Measurements from ENCODE around the gene PTRHD1. TPM values are rescaled to one million over a fixed set of nuclear protein-coding genes. Genes with fewer than 3 reads are reported as not detected.

The PTRHD1 gene
- total RNA-seq, 1 donor from 2014 or later, result 24.3 TPM

GRCh38 chr2:24834733-24835395, 41.7 kb upstream of the PTRHD1 start:
- Histone ChIP-seq H3K4me1 (peaks cover 3% of the 10 kb centered on the region), H3K36me3 (peaks cover 12% of the 10 kb centered on the region), H3K4me3 (no peak overlapping the region), H3K9me3 (replicated peaks) (no peaks in the 10 kb centered on the region), H3K27me3 (ENCODE audit: low read depth) (no peaks in the 10 kb centered on the region), H3K27ac (replicated peaks) (no peak overlapping the region)
- intact Hi-C loops (cut with micrococcal nuclease), result no loop called here
- no peak for DNase-seq
- TF ChIP-seq, protein P1, sequence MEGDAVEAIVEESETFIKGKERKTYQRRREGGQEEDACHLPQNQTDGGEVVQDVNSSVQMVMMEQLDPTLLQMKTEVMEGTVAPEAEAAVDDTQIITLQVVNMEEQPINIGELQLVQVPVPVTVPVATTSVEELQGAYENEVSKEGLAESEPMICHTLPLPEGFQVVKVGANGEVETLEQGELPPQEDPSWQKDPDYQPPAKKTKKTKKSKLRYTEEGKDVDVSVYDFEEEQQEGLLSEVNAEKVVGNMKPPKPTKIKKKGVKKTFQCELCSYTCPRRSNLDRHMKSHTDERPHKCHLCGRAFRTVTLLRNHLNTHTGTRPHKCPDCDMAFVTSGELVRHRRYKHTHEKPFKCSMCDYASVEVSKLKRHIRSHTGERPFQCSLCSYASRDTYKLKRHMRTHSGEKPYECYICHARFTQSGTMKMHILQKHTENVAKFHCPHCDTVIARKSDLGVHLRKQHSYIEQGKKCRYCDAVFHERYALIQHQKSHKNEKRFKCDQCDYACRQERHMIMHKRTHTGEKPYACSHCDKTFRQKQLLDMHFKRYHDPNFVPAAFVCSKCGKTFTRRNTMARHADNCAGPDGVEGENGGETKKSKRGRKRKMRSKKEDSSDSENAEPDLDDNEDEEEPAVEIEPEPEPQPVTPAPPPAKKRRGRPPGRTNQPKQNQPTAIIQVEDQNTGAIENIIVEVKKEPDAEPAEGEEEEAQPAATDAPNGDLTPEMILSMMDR (IDR thresholded peaks at IDR 0.05; ENCODE audit: borderline replicate concordance), result no peak

DNA sequence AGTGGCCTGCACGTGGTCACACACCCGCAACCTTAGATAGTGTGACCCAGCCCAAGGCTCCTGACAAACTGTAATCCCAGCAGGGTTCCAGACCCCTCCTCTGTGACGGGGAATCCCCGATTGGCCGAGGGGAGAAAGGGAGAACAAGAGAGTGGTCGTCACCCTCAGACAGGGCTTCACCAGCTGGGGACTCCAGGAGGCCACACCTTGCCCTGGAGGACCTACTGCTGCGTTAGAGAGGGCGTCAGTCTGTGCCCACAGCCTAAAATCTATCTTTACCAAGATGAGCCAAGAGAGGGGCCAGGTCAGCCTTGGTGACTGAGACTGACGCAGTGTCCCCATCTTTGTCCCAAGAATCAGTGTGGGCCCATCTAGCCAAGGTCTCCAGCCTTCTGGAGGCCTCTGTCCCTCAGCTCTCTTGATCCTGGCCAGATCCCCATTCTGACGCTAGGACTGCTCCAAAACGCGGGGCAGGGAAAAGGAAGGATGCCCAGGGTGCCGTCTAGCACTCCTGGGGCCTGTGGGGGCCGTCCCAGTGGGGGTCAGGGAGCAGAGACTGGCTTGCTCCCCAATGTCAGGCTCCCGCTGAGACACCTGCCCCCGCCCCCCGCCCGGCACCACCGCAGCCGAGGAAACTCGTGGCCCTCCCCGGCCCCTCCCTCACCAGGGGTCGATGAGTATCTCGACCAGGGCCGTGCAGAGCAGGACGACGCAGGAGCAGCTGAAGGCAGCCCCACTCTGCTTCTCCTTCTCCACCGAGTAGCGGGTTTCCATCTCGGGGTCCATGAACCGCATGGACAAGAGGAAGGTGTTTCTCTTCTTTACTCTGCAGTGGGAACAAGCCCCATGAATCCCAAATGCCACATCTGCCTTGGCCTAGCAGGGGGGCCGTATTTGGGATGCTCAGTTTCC, 40.9 kb upstream of the PTRHD1 start:
- no peak overlapping the region for H3K4me3 ChIP-seq
- H3K4me1 ChIP-seq, result peaks cover 3% of the 10 kb centered on the region
- no peak overlapping the region for H3K27ac ChIP-seq (replicated peaks)
- H3K27me3 ChIP-seq (ENCODE audit: low read depth), result no peaks in the 10 kb centered on the region
- H3K36me3 ChIP-seq, result peaks cover 5% of the 10 kb centered on the region
- intact Hi-C loops (cut with micrococcal nuclease), result no loop called here
- no peak for DNase-seq
- TF ChIP-seq, protein P1 (IDR thresholded peaks at IDR 0.05; ENCODE audit: borderline replicate concordance), result no peak
- H3K9me3 ChIP-seq (replicated peaks), result no peaks in the 10 kb centered on the region

DNA sequence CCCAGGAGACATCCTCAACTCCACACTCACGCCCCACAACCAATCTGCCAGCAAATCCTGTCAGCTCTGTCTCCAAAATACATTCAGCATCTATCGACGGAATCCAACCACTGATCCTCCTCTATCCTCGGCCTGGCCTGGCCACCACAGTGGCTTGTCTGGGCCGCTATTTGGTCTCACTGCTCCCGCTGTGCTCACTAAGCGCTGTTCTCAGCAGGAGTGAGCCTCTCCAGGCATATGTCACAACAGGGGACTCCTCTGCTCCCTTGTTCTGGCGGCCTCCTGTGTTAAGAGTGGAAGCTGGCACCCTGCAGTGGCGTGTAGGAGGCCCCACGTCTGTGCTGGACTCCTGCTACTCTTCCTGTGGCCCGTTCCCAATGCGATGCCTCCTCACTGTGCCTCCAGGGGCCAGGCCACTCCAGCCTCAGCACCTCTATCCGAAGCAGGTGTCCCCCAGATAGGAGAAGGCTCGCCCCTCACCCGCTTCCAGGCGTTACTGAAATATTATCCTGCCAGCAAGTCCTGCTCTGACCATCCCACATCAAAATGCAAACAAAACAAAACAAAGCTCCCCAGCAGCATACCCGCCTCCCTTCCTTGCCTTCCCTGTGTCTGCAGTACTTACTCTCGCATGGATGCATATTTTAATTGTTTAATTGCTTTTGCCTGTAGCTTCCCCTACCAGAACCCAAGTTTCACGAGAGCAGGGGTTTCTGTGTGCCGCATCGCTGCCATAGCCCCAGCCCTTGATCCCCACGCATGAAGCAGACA, 39.9 kb upstream of the PTRHD1 start:
- intact Hi-C loops (cut with micrococcal nuclease), result no loop called here
- H3K4me3 ChIP-seq, result no peak overlapping the region
- peaks cover 5% of the 10 kb centered on the region for H3K4me1 ChIP-seq
- TF ChIP-seq, protein P1 (IDR thresholded peaks at IDR 0.05; ENCODE audit: borderline replicate concordance), result no peak
- peaks cover 5% of the 10 kb centered on the region for H3K36me3 ChIP-seq
- no peaks in the 10 kb centered on the region for H3K27me3 ChIP-seq (ENCODE audit: low read depth)
- H3K9me3 ChIP-seq (replicated peaks), result no peaks in the 10 kb centered on the region
- DNase-seq, result no peak
- no peak overlapping the region for H3K27ac ChIP-seq (replicated peaks)

GRCh38 chr2:24832521-24832920, 39.3 kb upstream of the PTRHD1 start:
- Histone ChIP-seq H3K9me3 (replicated peaks) (no peaks in the 10 kb centered on the region), H3K4me3 (no peak overlapping the region), H3K27me3 (ENCODE audit: low read depth) (no peaks in the 10 kb centered on the region), H3K27ac (replicated peaks) (no peak overlapping the region), H3K36me3 (peaks cover 5% of the 10 kb centered on the region), H3K4me1 (peaks cover 11% of the 10 kb centered on the region)
- intact Hi-C loops (cut with micrococcal nuclease), result no loop called here
- TF ChIP-seq, protein P1 (IDR thresholded peaks at IDR 0.05; ENCODE audit: borderline replicate concordance), result no peak
- DNase-seq, result no peak

DNA sequence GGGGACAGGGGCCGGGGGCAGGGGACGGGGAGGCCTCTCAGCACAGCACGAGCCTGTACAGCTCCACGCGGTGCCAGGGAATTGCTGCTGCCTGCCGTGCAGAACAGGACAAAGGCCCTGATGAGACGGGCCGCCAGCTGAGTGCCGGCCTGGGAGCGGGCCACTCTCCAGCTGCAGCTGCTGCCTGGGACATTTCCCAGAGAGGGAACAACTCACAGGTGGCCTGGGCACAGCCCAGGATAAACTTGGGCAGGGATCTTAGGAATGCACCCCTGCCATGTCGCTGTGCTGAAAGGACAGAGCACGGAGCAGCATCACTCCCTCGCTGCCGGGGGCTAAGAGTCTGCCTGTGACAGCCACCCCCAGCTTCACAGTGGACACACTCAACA, 38.9 kb upstream of the PTRHD1 start:
- DNase-seq, result peak; percentile 42
- intact Hi-C loops (cut with micrococcal nuclease), result no loop called here
- TF ChIP-seq, protein P1 (IDR thresholded peaks at IDR 0.05; ENCODE audit: borderline replicate concordance), result no peak
- Histone ChIP-seq H3K4me1 (peaks cover 15% of the 10 kb centered on the region), H3K27ac (replicated peaks) (no peak overlapping the region), H3K4me3 (no peak overlapping the region), H3K9me3 (replicated peaks) (no peaks in the 10 kb centered on the region), H3K36me3 (peaks cover 5% of the 10 kb centered on the region), H3K27me3 (ENCODE audit: low read depth) (no peaks in the 10 kb centered on the region)
